Measurements from ENCODE around the gene CCHCR1.
A peak's percentile ranks its signal among the peaks of the same experiment; 100 is the strongest.

CCHCR1 gene

GRCh38 chr6:31158863-31159855, 1.6 kb upstream of the CCHCR1 start:
- peak; percentile 39 for DNase-seq

GRCh38 chr6:31158140-31158862, 699 bp upstream of the CCHCR1 start, which contains the start of gene TCF19:
TCF19 (plus strand) TSS chr6:31158589; CDS start chr6:31159470, 881 bp downstream.
- DNase-seq, result peak; percentile 99

GRCh38 chr6:31156641-31157040, 961 bp downstream of the CCHCR1 start:
- DNase-seq, result no peak

- DNase-seq, result no peak
Observed at GRCh38 chr6:31154436-31154835, 3.2 kb downstream of the CCHCR1 start.

- DNase-seq, result no peak
Observed at GRCh38 chr6:31152781-31153180, 4.8 kb downstream of the CCHCR1 start.

- no peak for DNase-seq
Observed at GRCh38 chr6:31149827-31150447, 7.7 kb downstream of the CCHCR1 start.

- DNase-seq, result no peak
Observed at GRCh38 chr6:31145386-31145785, 12.2 kb downstream of the CCHCR1 start.

GRCh38 chr6:31144970-31145340, 12.6 kb downstream of the CCHCR1 start:
- no peak for DNase-seq

GRCh38 chr6:31144296-31144969, 13.2 kb downstream of the CCHCR1 start:
- no peak for DNase-seq

GRCh38 chr6:31143148-31143547, 14.5 kb downstream of the CCHCR1 start:
- DNase-seq, result no peak

- DNase-seq, result no peak
Observed at GRCh38 chr6:31142361-31142761, 15.2 kb downstream of the CCHCR1 start.

GRCh38 chr6:31140643-31141042, 17.0 kb downstream of the CCHCR1 start:
- DNase-seq, result no peak

- DNase-seq, result no peak
Observed at GRCh38 chr6:31139599-31139998, 18.0 kb downstream of the CCHCR1 start.

- DNase-seq, result no peak
Observed at GRCh38 chr6:31138982-31139381, 18.6 kb downstream of the CCHCR1 start, which contains the start of gene PSORS1C2. PSORS1C2 (minus strand) TSS chr6:31139066; CDS start chr6:31139026, 40 bp downstream.

- DNase-seq, result no peak
Observed at GRCh38 chr6:31135710-31136109, 21.9 kb downstream of the CCHCR1 start.

GRCh38 chr6:31132806-31133205, 24.8 kb downstream of the CCHCR1 start:
- no peak for DNase-seq

- DNase-seq, result no peak
Observed at GRCh38 chr6:31131595-31131994, 26.0 kb downstream of the CCHCR1 start.

- DNase-seq, result no peak
Observed at GRCh38 chr6:31130751-31131150, 26.9 kb downstream of the CCHCR1 start.

- no peak for DNase-seq
Observed at GRCh38 chr6:31129130-31129529, 28.5 kb downstream of the CCHCR1 start.

- DNase-seq, result peak; percentile 57
Observed at GRCh38 chr6:31128093-31128676, 29.4 kb downstream of the CCHCR1 start.

- no peak for DNase-seq
Observed at GRCh38 chr6:31126396-31127175, 31.0 kb downstream of the CCHCR1 start.

All from COR-L47 (cell line).